K562 treated with DMSO at 1 percent for 24 hours (cell line): ENCODE results near the gene PDGFRA. TPM values are rescaled to one million over a fixed set of nuclear protein-coding genes. Genes with fewer than 3 reads are reported as not detected.

Experiments used
- total RNA-seq: library from RNA; unstranded; fragments of 300-600 nt; gene quantifications from 2 replicates; pipeline ENCODE4 v1.2.3, GENCODE V29; 2022; ENCODE audit warnings: low read depth; ENCODE audit not compliant: insufficient read depth

Gene PDGFRA
- total RNA-seq, result not detected in 2 replicates

GRCh38 chr4:54228961-54229501 lies at the start of gene PDGFRA:
Gene PDGFRA (plus strand): TSS chr4:54229293. CDS start chr4:54258769, 29,476 bp downstream.

Other genes starting within 250 kb of the PDGFRA start
- 29.7 and 31.1 TPM in 2 replicates for gene CHIC2, start 164.7 kb upstream of the PDGFRA start, total RNA-seq
- not detected in 2 replicates for gene GSX2, start 129.1 kb upstream of the PDGFRA start, total RNA-seq